Gastrocnemius medialis (tissue), 4 donors: ENCODE measurements around the gene PTPRN2. TPM values are rescaled to one million over a fixed set of nuclear protein-coding genes. Genes with fewer than 3 reads are reported as not detected.

Source experiments
- ATAC-seq, 2 donors: fragments of 150-250 bp; one replicate each; pipeline ENCODE4 v1.9.1; 2016
- DNase-seq, 2 donors: peaks; one replicate each; pipeline ENCODE4 v3.0.0-alpha.2; 2019
- H3K27ac ChIP-seq, 4 donors: fragments of 200-600 bp; sonication (generic); 1 replicate in 1 of 4; 2 replicates in 3 of 4; pipeline ENCODE4 v1.5.1; 2016 to 2018; ENCODE audit warnings: mild to moderate bottlenecking in 2 of 4, moderate library complexity in 1 of 4
- H3K27me3 ChIP-seq, 3 donors: fragments of 200-600 bp; sonication (generic) in 2 of 3; 1 replicate in 1 of 3; 2 replicates in 2 of 3; pipeline versions ENCODE4 v1.5.1 to v1.6.0; 2016 to 2019; ENCODE audit warnings: mild to moderate bottlenecking in 1 of 3, moderate library complexity in 1 of 3
- H3K36me3 ChIP-seq, 2 donors: fragments of 200-600 bp; sonication (generic) in 1 of 2; one replicate each; pipeline ENCODE4 v1.5.1; 2017 to 2018
- H3K4me1 ChIP-seq, 2 donors: fragments of 200-600 bp; sonication (generic) in 1 of 2; one replicate each; pipeline ENCODE4 v1.5.1; 2016 to 2017; ENCODE audit warnings: mild to moderate bottlenecking in 2 of 2
- H3K4me3 ChIP-seq, 4 donors: fragments of 200-600 bp; sonication (generic) in 3 of 4; 1 replicate in 1 of 4; 2 replicates in 3 of 4; pipeline ENCODE4 v1.5.1; 2016 to 2019; ENCODE audit warnings: mild to moderate bottlenecking in 2 of 4
- H3K9me3 ChIP-seq, 3 donors: fragments of 200-600 bp; sonication (generic) in 2 of 3; 1 replicate in 1 of 3; 2 replicates in 2 of 3; pipeline ENCODE4 v1.5.1; 2016 to 2019
- CTCF ChIP-seq, 5 experiments: fragments of 450-650 bp in 3 of 5; fragments of 200-600 bp in 2 of 5; sonication (generic) in 2 of 5; IDR thresholded peaks in 4 of 5; conservative IDR thresholded peaks in 1 of 5; 1 replicate in 4 of 5; 2 replicates in 1 of 5; pipeline ENCODE4 v1.5.1; 2016 to 2019; ENCODE audit warnings: antibody characterized with exemption in 5 of 5, mild to moderate bottlenecking in 3 of 5, moderate library complexity in 3 of 5
- POLR2A ChIP-seq, 2 donors: fragments of 450-650 bp; IDR thresholded peaks; one replicate each; pipeline ENCODE4 v1.6.1; 2017; ENCODE audit warnings: antibody characterized with exemption in 2 of 2, mild to moderate bottlenecking in 2 of 2, moderate library complexity in 2 of 2
- in situ Hi-C, 4 donors: fragments of 200-750 bp; cut with MboI; loops; one replicate each; pipeline versions ENCODE4 v1.15.0 to v1.8.0; 2017; ENCODE audit warnings: low sequenced_read_pairs in 4 of 4
- intact Hi-C: fragments of 100-400 bp; cut with DNase I; formaldehyde crosslinking; loops from one replicate; pipeline ENCODE4 v1.15.1; 2023; ENCODE audit warnings: low total_unique reads
- total RNA-seq, 4 donors: library from RNA; depleted of rRNA; stranded (reverse); fragments of >200 nt; gene quantifications; one replicate each; pipeline versions ENCODE4 v1.1.0 to v1.2.3, GENCODE V29; 2016

Gene PTPRN2
- total RNA-seq, 4 donors from 2014 or later = 0.66 to 0.85 (median 0.81) TPM

GRCh38 chr7:157643525-157643970, 944.1 kb downstream of the PTPRN2 start:
- Histone ChIP-seq H3K36me3 (no peaks in the 10 kb centered on the region), H3K4me1 (no peaks in the 10 kb centered on the region), H3K27me3 (no peaks in the 10 kb centered on the region), H3K9me3 (no peaks in the 10 kb centered on the region), H3K27ac (no peak overlapping the region), H3K4me3 (no peak overlapping the region)
- ATAC-seq = no peak
- no peak for DNase-seq
- intact Hi-C loops = no loop called here
- in situ Hi-C loops = no loop called here
- TF ChIP-seq POLR2A (IDR thresholded peaks at IDR 0.05) (no peak), CTCF (IDR thresholded peaks at IDR 0.05 in 4 of 5, conservative IDR thresholded peaks at IDR 0.05 in 1 of 5) (no peak)

- ATAC-seq (no peak), DNase-seq (no peak)
- H3K27me3 ChIP-seq = no peaks in the 10 kb centered on the region
- no peak for TF ChIP-seq CTCF (IDR thresholded peaks at IDR 0.05 in 4 of 5, conservative IDR thresholded peaks at IDR 0.05 in 1 of 5)
- TF ChIP-seq POLR2A (IDR thresholded peaks at IDR 0.05) = no peak
- in situ Hi-C loops = no loop called here
- H3K27ac ChIP-seq = no peak overlapping the region
- H3K36me3 ChIP-seq = no peaks in the 10 kb centered on the region
- intact Hi-C loops = no loop called here
- no peaks in the 10 kb centered on the region for H3K4me1 ChIP-seq
- H3K9me3 ChIP-seq = no peaks in the 10 kb centered on the region
- no peak overlapping the region for H3K4me3 ChIP-seq
Measured at GRCh38 chr7:157641866-157642265, 945.8 kb downstream of the PTPRN2 start.

DNA sequence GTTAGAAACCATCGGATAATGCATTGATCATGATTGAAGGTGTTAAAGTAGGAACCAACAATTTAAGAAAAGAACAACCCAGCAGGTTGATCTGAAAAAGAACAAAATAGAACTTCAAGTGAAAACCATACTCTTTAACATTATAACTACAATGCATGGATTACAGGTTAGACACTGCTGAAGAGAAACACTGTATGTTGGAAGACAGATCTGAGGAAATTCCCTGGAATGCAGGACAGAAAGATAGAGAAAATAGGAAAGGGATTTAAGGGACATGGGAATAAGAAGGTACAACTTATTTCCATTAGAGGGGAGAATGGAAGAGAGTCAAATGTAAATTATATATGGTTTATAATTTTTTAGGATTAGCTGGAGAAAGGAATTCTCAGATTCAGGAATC, 947.5 kb downstream of the PTPRN2 start:
- H3K27ac ChIP-seq = no peak overlapping the region
- H3K4me3 ChIP-seq = no peak overlapping the region
- no peak for ATAC-seq
- H3K4me1 ChIP-seq = no peaks in the 10 kb centered on the region
- in situ Hi-C loops (no loop called here), intact Hi-C loops (no loop called here)
- no peak for DNase-seq
- H3K36me3 ChIP-seq = no peaks in the 10 kb centered on the region
- H3K27me3 ChIP-seq = no peaks in the 10 kb centered on the region
- no peaks in the 10 kb centered on the region for H3K9me3 ChIP-seq
- TF ChIP-seq CTCF (IDR thresholded peaks at IDR 0.05 in 4 of 5, conservative IDR thresholded peaks at IDR 0.05 in 1 of 5) = no peak
- TF ChIP-seq POLR2A (IDR thresholded peaks at IDR 0.05) = no peak

- H3K4me3 ChIP-seq = no peak overlapping the region
- in situ Hi-C loops = no loop called here
- DNase-seq (no peak), ATAC-seq (no peak)
- TF ChIP-seq CTCF (IDR thresholded peaks at IDR 0.05 in 4 of 5, conservative IDR thresholded peaks at IDR 0.05 in 1 of 5) (no peak), POLR2A (IDR thresholded peaks at IDR 0.05) (no peak)
- intact Hi-C loops = no loop called here
- no peak overlapping the region for H3K27ac ChIP-seq
- H3K9me3 ChIP-seq = no peaks in the 10 kb centered on the region
- H3K36me3 ChIP-seq = no peaks in the 10 kb centered on the region
- no peaks in the 10 kb centered on the region for H3K27me3 ChIP-seq
- H3K4me1 ChIP-seq = no peaks in the 10 kb centered on the region
Measured at GRCh38 chr7:157638563-157638962, 949.1 kb downstream of the PTPRN2 start.

- in situ Hi-C loops = no loop called here
Measured at GRCh38 chr7:157637216-157637949, 950.2 kb downstream of the PTPRN2 start.

More at GRCh38 chr7:157637216-157637949, 950.2 kb downstream of the PTPRN2 start:
- no peaks in the 10 kb centered on the region for H3K27me3 ChIP-seq
- H3K27ac ChIP-seq = no peak overlapping the region
- no peak overlapping the region for H3K4me3 ChIP-seq
- no peaks in the 10 kb centered on the region for H3K4me1 ChIP-seq
- ATAC-seq (no peak), DNase-seq (no peak)
- intact Hi-C loops = no loop called here
- H3K36me3 ChIP-seq = no peaks in the 10 kb centered on the region
- no peaks in the 10 kb centered on the region for H3K9me3 ChIP-seq
- no peak for TF ChIP-seq POLR2A (IDR thresholded peaks at IDR 0.05)
- no peak for TF ChIP-seq CTCF (IDR thresholded peaks at IDR 0.05 in 4 of 5, conservative IDR thresholded peaks at IDR 0.05 in 1 of 5)
